Eye (tissue), 1 donor: ENCODE measurements around the gene CFAP300.

ENCODE experiments used
- DNase-seq: peaks from one replicate; pipeline ENCODE4 v3.0.0-alpha.2; 2015

Gene CFAP300

DNA sequence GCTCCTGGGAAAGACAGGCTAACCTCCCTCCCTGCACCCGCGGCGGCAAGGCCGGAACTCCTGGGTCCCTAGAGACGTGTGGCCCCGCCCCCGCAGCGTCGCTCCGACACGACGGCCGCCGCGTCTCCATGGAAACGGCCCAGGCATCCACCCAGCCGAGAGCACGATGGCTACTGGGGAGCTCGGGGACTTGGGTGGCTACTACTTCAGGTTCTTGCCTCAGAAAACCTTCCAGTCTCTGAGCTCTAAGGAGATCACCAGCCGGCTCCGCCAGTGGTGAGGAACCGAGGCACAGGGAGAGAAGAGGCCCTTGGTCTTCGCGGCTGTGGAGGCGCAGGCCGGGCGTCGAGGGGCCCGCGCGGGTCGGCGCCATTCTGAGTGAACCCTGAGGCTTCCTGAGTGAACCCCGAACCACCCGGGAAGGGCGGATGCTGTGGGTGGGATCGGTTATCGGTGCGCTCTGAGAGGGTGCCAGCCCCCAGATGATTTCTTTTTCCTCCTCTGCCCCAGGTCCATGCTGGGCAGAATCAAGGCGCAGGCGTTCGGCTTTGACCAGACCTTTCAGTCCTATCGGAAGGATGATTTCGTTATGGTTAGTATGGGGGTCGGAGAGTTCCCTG, at the start of gene CFAP300:
TSS of gene CFAP300 (plus strand) at position 133 of the 620 bp plus-strand sequence. CDS start at position 167, 34 bp downstream.
- DNase-seq: peak; percentile 94

- DNase-seq: no peak
Observed at GRCh38 chr11:102001657-102002338, 45.4 kb upstream of the CFAP300 start.

DNA sequence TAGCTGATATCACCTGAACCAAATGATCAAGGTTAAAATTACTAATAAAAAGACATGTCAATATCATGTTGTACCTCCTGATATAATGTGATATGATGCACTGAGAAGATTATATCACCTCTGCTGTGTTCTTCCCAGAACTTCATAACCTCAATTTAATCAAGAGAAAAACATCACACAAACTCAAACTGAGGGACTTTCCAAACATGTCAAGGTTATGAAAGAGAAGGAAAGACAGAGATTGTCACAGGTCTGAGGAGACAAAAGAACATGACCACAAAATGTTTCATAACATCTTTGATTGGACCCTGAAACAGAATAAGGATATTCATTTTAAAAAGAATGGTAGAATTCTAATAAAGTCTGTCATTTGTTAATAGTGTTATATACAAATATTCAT, 43.0 kb upstream of the CFAP300 start:
- DNase-seq: no peak

DNA sequence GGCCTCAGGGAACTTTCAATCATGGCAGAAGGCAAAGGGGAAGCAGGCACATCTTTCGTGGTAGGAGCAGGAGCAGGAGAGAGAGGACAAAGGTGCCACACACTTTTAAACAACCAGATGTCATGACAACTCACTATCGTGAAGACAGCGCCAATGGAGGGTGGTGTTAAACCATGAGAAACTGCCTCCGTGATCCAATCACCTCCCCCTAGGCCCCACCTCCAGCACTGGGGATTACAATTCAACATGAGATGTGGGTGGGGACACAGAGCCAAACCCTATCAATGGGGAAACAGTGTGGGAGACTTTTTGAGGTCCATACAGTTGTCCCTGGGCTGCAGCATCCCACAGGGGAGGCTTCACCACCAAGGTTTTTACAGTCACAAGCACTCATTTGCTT, 41.9 kb upstream of the CFAP300 start:
- DNase-seq: no peak

DNA sequence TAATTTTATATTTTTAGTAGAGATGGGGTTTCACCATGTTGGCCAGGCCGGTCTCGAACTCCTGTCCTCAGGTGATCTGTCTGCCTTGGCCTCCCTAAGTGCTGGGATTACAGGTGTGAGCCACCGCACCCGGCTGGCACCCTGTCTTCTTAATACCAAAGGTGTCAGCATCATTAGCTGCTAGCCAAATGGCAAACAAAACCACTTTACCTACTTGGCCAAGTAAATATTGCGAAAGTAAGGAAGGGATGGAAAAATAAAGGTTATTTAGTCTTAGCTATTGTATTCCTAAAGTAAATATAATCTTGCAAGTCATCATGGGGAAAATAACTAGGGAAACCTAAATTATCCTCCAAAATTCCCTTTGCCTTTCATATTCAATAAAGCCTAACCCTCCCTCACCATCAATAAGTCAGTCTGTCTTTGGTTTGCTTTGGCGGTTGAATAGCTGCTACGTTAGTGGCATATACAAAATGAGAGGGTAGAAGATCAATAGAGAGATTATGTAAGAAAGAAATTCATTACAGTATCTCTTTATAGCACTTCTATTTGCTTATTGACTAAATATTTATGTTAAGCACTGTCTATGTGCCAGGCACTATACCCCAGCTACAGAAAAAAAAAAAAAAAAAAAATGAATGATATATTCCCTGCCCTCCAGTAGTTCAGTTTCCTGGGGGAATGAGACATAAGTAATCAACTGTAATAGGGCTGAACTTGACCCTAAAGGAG, 40.2 kb upstream of the CFAP300 start:
- no peak for DNase-seq

DNA sequence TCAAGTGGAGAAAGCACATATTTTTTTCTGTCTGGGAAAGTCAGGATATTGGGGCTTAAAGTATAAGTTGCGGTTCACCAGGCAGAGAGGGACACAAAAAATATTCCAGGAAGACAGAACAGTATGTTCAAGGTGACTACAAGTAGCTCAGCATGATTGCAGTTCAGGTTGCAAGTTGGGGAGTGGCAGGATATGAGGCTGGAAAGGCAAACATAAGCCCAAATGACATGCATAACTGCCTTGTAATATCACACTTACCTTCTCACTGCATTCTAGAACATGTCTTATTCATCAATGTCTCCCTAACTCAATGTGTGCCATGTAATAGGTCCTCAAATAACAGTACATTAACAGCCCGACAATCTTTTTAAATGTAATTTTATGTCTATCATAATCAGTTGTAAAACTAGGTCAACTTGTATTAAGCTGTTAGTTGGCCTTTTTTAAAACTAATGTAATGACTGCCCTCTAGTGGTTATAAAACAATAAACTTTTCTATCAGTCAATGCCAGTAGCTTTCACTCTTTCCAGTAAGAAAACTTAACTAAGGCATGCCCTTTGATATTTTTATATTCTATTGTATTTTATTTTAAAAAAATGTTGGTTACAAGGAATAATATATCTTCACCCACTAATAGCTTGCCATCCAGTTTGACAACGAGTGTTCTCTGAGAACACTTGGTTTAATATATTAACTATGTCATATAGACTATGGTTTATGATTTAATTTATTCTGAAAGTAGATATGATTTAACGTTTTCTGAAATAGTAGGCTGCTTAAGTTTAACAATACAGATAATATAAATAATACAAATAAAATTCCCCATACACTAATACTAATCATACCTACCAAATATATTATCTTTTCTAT, 39.4 kb upstream of the CFAP300 start:
- DNase-seq: peak; percentile 72

DNA sequence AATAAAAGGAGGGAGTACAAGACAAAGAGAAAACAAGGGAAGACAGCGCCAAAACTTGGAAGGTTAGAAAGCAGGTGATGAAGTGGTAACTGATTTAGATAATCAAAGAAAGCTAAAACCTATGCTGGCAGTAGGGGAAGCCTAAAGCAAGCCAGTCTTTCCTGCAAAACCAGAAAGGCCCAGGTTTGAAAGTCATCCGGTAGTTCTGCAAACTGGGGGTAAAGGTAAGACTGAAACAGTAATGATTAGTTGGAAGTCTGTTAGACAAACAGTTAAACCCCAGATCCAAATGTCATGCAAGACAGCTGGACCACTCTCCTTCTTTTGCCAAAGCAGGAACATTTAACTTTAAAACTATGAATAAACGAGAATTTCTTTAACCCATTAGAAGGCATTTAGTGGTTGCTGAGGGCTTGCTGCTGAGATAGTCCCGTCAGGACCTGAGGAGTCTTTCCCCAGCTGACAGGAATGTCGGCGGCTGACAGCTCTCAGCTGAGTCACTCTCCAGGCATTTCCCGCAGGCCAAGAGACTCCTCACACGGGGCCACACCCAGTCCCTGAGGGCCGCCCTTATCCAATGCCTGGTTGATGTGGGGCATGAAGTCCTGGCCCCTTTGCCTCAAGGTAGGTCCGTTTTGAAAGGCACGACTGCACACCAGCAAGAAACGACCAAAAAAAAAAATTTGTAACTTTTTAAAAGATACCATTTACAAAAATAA, 36.3 kb upstream of the CFAP300 start:
- DNase-seq: peak; percentile 61

DNA sequence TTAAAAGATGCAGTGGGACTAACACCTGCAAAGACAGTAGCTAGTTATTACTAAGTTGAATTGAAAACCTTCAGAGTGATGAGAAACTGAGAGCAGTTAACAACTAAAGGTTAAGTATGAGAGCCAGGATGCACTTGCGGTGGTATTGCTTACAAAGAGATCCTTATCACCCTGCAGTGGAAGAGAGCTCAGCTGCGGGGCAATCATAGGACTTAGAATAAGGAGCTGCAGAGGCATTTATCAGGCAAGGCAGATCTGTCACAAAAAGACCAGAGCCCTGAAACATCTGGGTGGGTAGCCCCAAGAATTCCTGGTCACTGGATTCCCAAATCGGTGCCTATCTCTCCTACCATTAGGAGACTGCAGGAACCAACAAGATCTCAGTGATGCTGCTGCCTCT, 34.3 kb upstream of the CFAP300 start:
- DNase-seq: no peak

- DNase-seq: no peak
Observed at GRCh38 chr11:102014756-102015155, 32.5 kb upstream of the CFAP300 start.

- DNase-seq: no peak
Observed at GRCh38 chr11:102017026-102017425, 30.2 kb upstream of the CFAP300 start.

DNA sequence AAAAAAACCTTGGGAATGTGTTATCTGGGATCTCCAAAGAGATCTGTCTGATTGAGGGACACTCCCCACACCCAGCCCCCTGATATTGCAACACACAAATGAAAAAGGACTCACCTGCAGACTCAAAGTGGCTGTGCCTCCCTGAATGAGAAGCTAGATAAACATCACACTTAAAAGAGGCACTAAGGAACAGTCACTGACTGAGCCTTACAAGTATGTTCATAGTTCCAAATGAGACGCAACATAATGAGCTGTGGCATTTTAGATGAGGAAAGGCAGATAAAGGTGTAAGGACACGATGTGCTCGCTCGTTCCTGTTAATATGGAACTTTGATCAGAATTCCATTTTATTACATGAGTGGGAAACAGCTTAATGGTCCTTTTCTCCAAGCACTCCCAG, 21.0 kb upstream of the CFAP300 start:
- DNase-seq: no peak

- DNase-seq: no peak
Observed at GRCh38 chr11:102026959-102027358, 20.3 kb upstream of the CFAP300 start.

DNA sequence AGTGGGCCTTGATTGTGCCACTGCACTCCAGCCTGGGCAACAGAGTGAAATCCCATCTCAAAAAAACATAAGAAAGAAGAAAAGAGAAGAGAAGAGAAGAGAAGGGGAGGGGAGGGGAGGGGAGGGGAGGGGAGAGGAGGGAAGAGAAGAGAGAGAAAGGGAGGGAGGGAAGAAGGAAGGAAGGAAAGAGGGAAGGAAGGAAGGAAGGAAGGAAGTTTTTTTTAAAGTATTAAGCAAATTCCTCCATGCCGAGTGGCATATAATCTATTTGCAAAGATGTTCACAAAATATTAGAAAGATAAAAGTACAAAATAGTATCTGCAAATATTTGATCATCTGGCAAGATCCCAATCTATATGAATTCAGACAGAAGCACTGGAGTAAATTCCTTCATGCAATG, 10.5 kb upstream of the CFAP300 start:
- DNase-seq: no peak

- no peak for DNase-seq
Observed at GRCh38 chr11:102046841-102047240, 396 bp upstream of the CFAP300 start.

- no peak for DNase-seq
Observed at GRCh38 chr11:102050927-102051575, 3.8 kb downstream of the CFAP300 start.

DNA sequence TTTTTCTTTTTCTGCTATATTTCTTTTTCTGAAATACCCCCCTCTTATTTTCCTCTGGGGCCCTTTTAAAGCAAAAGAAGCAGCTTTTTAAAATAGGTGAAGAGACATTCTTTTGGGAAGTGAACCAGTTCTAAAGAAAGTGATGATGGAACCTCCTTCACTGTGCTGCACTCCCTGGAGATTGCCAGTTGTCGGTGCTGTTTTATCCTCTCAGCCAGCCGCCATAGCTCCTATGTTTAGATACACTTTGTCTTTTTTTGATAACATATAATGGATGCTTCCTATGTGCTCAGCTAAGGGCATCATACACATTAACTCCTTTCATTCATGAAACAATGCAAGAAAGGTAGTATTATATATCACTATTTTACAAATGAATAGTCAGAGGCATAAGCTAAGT, 14.0 kb downstream of the CFAP300 start:
- DNase-seq: peak; percentile 22

DNA sequence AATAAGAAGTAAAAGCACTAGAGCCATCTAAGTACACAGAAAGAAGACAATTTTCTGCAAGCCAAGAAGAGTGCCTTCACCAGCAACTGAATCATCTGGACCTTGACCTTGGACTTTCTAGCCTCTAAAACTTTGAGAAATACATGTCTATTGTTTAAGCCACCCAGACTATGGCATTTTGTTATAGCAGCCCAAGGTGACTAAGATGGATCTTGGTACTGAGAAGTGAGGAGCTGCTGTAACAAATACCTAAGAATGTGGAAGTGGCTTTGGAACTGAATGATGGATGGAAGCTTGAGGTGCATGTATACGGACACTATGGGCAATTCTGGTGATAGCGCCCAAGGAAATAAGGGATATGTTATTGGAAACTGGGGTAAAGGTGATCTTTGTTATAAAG, 14.9 kb downstream of the CFAP300 start:
- no peak for DNase-seq

- no peak for DNase-seq
Observed at GRCh38 chr11:102064316-102064715, 17.1 kb downstream of the CFAP300 start.

DNA sequence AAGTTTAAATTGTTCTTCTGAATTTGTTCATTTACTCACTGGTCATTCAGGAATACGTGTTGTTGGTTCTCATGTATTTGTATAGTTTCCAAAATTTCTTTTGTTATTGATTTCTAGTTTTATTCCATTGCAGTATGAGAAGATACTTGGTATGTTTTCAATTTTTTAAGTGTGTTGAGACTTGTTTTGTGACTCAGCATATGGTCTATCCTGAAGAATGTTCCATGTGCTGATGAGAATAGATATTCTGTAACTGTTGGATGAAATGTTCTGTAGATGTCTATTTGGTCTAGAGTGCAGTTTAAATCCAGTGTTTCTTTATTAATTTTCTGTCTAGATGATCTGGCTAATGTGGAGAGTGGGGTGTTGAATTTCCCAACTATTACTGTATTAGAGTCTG, 23.5 kb downstream of the CFAP300 start:
- DNase-seq: no peak

GRCh38 chr11:102071497-102072472, 24.5 kb downstream of the CFAP300 start:
- peak; percentile 11 for DNase-seq

- no peak for DNase-seq
Observed at GRCh38 chr11:102073253-102073652, 26.0 kb downstream of the CFAP300 start.
